Keratinocyte (primary cell): ENCODE measurements around the gene POLR3K.

ENCODE experiments used
- EZH2 ChIP-seq: IDR thresholded peaks from one replicate; pipeline ENCODE4 v1.6.1; 2012; ENCODE audit warnings: inconsistent platforms, mild to moderate bottlenecking, low read length, moderate library complexity
- TF ChIP-seq, protein P1 (sequence below), 3 experiments: IDR thresholded peaks in 1 of 3; conservative IDR thresholded peaks in 1 of 3; optimal IDR thresholded peaks in 1 of 3; 2 replicates in 2 of 3; 3 replicates in 1 of 3; pipeline versions ENCODE3 to v1.5.1; 2011; ENCODE audit warnings: low read length in 3 of 3, mild to moderate bottlenecking in 3 of 3, moderate library complexity in 2 of 3, control low read depth in 1 of 3, inconsistent platforms in 1 of 3; ENCODE audit not compliant: insufficient read depth in 2 of 3; ENCODE audit errors: extremely low read depth in 1 of 3

DNA sequence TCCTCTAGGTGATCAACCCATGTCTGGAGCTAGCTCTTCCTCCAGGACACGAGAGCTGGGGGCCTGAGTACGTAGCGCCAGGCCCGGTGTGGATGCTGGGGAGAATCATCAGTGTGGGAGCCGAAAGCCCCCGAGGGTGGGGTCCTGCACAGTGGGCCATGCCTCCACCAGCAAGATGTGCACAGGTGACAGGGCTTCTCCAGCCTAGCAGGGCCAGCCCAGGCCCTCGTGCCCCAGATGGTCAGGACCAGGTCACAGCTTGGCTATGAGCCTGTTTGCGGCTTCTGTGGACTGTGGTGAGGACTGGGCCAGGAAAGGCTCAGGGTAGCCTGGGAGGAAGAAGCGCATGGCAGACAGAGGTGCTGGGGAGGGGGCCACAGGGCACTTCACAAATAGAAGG lies 32.5 kb upstream of the POLR3K start:
- no peak for TF ChIP-seq EZH2
- TF ChIP-seq, protein P1, sequence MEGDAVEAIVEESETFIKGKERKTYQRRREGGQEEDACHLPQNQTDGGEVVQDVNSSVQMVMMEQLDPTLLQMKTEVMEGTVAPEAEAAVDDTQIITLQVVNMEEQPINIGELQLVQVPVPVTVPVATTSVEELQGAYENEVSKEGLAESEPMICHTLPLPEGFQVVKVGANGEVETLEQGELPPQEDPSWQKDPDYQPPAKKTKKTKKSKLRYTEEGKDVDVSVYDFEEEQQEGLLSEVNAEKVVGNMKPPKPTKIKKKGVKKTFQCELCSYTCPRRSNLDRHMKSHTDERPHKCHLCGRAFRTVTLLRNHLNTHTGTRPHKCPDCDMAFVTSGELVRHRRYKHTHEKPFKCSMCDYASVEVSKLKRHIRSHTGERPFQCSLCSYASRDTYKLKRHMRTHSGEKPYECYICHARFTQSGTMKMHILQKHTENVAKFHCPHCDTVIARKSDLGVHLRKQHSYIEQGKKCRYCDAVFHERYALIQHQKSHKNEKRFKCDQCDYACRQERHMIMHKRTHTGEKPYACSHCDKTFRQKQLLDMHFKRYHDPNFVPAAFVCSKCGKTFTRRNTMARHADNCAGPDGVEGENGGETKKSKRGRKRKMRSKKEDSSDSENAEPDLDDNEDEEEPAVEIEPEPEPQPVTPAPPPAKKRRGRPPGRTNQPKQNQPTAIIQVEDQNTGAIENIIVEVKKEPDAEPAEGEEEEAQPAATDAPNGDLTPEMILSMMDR (optimal IDR thresholded peaks at IDR 0.05 in 1 of 3, IDR thresholded peaks at IDR 0.05 in 1 of 3, conservative IDR thresholded peaks at IDR 0.05 in 1 of 3; ENCODE audit: extremely low read depth in 1 of 3, insufficient read depth in 2 of 3, low read length in 3 of 3), result no peak
